ENCODE data around the gene AP1M1. TPM values are rescaled to one million over a fixed set of nuclear protein-coding genes. Genes with fewer than 3 reads are reported as not detected.

Gene AP1M1
- total RNA-seq = 10 to 100 TPM; 45.7 to 87.7 (median 62.5) TPM

DNA sequence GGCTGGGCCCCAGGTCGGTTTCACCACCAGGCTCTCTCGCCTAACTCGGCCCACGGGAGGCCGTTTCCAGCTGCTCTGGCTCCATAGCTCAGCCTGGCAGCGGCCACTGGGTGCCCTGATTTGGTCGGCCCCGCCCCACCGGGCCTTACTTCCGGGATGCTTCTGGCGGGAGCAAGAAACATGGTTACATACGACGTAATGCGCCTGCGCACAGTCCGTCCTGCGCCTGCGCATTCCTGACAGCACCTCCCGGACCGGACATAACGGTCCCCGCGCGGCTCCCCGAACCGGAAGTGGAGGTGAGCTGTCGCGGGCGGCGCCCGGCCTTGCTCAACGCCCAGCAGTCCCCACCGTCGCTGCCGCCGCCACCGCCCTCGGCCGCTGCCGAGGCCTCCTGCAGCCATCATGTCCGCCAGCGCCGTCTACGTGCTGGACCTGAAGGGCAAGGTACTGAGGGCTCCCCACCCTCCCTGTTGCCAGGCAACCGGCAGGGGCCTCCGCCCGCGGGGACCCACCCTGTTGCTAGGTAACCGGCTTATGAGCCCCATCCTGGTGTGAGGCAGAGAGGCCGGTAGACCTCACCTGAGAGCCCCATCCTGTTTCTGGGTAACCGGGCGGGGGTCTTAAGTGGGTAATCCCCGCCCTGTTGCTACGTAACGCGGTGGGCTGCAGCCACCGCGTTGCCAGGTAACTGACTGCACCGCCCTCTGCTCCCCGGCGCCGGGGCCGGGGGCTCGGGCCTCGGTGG is at the start of gene AP1M1:
TSS of gene AP1M1 (plus strand) at position 290 of the 748 bp plus-strand sequence. CDS start at position 406, 116 bp downstream.
- ATAC-seq (ENCODE audit: low FRiP score in 2 of 2) (peak; percentile 94), DNase-seq (peak; percentile 98 to 99)
- Histone ChIP-seq H3K36me3 (peaks cover 0 to 34% (median 16%) of the 10 kb centered on the region in 4 donors), H3K9me3 (no peaks in the 10 kb centered on the region), H3K4me1 (peaks cover 31 to 38% (median 35%) of the 10 kb centered on the region in 4 donors), H3K27me3 (no peaks in the 10 kb centered on the region), H3K4me3 (peak within 1 kb of the TSS; percentile 71 to 100 (median 88)), H3K27ac (peak within 1 kb of the TSS; percentile 73 to 91 (median 88))
- TF ChIP-seq, protein P1, sequence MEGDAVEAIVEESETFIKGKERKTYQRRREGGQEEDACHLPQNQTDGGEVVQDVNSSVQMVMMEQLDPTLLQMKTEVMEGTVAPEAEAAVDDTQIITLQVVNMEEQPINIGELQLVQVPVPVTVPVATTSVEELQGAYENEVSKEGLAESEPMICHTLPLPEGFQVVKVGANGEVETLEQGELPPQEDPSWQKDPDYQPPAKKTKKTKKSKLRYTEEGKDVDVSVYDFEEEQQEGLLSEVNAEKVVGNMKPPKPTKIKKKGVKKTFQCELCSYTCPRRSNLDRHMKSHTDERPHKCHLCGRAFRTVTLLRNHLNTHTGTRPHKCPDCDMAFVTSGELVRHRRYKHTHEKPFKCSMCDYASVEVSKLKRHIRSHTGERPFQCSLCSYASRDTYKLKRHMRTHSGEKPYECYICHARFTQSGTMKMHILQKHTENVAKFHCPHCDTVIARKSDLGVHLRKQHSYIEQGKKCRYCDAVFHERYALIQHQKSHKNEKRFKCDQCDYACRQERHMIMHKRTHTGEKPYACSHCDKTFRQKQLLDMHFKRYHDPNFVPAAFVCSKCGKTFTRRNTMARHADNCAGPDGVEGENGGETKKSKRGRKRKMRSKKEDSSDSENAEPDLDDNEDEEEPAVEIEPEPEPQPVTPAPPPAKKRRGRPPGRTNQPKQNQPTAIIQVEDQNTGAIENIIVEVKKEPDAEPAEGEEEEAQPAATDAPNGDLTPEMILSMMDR (IDR thresholded peaks at IDR 0.05) = peak in 2 of 6 experiments; percentile 23 to 25
- peak; percentile 68 to 81 for TF ChIP-seq POLR2AphosphoS5 (IDR thresholded peaks at IDR 0.05)
- no peak for TF ChIP-seq EP300 (IDR thresholded peaks at IDR 0.05)
- TF ChIP-seq POLR2A (IDR thresholded peaks at IDR 0.05) = peak in 2 of 4 donors; percentile 20 to 58
- WGBS, 2 donors = 0 to 1% methylated on average over 1 to 25 of the region's 65 CpGs

DNA sequence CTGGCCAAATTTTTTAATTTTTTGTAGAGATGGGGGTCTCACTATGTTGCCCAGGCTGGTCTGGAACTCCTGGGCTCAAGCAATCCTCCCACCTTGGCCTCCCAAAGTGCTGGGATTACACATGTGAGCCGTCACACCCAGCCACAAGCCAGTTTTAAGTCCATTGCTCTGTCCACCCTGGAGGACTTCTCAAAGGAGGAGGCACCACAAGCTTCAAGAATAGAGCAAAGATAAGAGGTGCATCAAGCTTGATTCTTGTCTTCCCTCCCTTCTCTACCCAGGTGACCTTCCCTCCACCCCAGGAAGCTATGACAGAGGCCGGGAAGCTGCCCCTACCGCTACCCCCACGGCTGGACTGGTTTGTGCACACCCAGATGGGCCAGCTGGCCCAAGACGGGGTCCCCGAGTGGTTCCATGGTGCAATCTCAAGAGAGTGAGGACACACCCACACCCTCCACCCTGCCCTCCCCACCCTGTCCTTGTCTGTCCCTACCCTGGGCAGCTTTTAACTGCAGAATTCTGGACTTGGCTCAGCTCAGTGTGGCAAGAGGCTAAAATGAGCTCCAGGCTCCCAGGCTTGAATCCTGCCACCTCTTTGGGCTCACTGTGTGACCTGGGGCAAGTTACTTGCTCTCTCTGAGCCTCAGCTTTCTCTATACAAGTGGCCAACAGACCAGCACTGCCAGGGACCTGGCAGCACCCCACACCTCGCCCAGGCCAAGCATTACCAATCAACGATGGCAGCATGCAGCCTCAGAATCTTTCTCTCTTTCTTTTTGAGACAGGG is 49.1 kb upstream of the AP1M1 start:
- TF ChIP-seq, protein P1 (IDR thresholded peaks at IDR 0.05) = no peak
- TF ChIP-seq POLR2AphosphoS5 (IDR thresholded peaks at IDR 0.05) (no peak), EP300 (IDR thresholded peaks at IDR 0.05) (no peak), POLR2A (IDR thresholded peaks at IDR 0.05) (no peak)
- DNase-seq (no peak), ATAC-seq (ENCODE audit: low FRiP score in 2 of 2) (no peak)
- H3K4me1 ChIP-seq = peaks cover 0 to 10% (median 3%) of the 10 kb centered on the region in 4 donors
- no peaks in the 10 kb centered on the region for H3K9me3 ChIP-seq
- WGBS, 2 donors = 67 to 76% methylated on average over 8 of the region's 8 CpGs
- peaks cover 0 to 8% (median 0%) of the 10 kb centered on the region in 4 donors for H3K36me3 ChIP-seq
- H3K4me3 ChIP-seq = no peak overlapping the region
- H3K27ac ChIP-seq = peak overlapping the region in 3 of 4 donors; percentile 67 to 79 (median 78)
- no peaks in the 10 kb centered on the region for H3K27me3 ChIP-seq

DNA sequence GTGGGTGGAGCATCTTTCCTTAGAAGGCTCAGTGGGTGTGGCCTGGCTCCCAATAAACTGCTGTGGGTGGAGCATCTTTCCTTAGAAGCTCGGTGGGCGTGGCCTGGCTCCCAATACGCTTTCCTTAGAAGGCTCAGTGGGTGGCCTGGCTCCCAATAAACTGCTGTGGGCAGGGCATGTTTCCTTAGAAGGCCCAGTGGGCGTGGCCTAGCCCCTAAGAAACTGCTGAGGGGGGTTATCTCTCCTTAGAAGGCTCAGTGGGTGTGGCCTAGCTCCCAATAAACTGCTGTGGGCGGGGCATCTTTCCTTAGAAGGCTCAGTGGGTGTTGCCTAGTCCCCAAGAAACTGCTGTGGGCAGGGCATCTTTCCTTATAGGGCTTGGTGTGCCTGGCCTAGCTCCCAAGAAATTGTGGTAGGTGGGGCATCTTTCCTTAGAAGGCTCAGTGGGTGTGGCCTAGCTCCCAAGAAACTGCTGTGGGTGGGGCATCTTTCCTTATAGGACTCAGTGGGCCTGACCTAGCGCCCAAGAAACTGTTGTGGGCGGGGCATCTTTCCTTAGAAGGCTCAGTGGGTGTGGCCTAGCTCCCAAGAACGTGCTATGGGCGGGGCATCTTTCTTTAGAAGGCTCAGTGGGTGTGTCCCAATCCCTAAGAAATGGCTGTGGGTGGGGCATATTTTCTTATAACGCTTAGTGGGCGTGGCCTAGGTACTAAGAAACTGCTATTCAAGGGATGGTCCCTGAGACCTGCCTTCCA is 44.0 kb upstream of the AP1M1 start:
- ATAC-seq (ENCODE audit: low FRiP score in 2 of 2) (no peak), DNase-seq (no peak)
- Histone ChIP-seq H3K4me3 (no peak overlapping the region), H3K4me1 (peaks cover 0 to 2% (median 0%) of the 10 kb centered on the region in 4 donors), H3K36me3 (peaks cover 0 to 14% (median 4%) of the 10 kb centered on the region in 4 donors), H3K27me3 (no peaks in the 10 kb centered on the region), H3K9me3 (no peaks in the 10 kb centered on the region), H3K27ac (no peak overlapping the region)
- 81 to 86% methylated on average over 6 to 11 of the region's 11 CpGs for WGBS, 2 donors
- TF ChIP-seq POLR2AphosphoS5 (IDR thresholded peaks at IDR 0.05) = no peak
- no peak for TF ChIP-seq POLR2A (IDR thresholded peaks at IDR 0.05)
- TF ChIP-seq, protein P1 (IDR thresholded peaks at IDR 0.05) = no peak

DNA sequence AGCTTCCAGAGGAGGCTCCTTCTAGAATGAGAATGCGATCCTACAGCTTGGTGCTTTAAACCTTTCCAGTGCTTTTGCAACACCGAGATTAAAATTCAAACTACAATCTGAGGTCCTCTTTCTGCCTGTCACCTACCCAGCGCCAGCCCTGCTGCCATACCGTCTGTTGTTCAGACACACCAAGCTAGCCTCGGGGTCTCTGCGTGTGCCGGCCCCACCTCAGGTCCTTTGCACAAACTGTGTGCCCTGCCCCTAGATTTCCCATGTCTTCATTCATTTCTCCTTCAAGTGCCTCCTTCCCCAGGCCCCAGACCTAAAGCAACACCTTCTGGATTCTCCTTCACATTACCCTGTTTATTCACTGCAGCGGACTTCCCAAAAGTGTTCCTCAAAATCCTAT is 43.2 kb upstream of the AP1M1 start:
- no peak for DNase-seq
- 94 to 99% methylated on average over 8 of the region's 8 CpGs for WGBS, 2 donors
- no peak overlapping the region for H3K4me3 ChIP-seq
- peaks cover 0 to 14% (median 4%) of the 10 kb centered on the region in 4 donors for H3K36me3 ChIP-seq
- H3K27me3 ChIP-seq = no peaks in the 10 kb centered on the region
- no peaks in the 10 kb centered on the region for H3K9me3 ChIP-seq
- no peak for ATAC-seq (ENCODE audit: low FRiP score in 2 of 2)
- H3K4me1 ChIP-seq = no peaks in the 10 kb centered on the region
- no peak overlapping the region for H3K27ac ChIP-seq
- TF ChIP-seq, protein P1 (IDR thresholded peaks at IDR 0.05) = no peak
- no peak for TF ChIP-seq POLR2AphosphoS5 (IDR thresholded peaks at IDR 0.05)
- no peak for TF ChIP-seq EP300 (IDR thresholded peaks at IDR 0.05)
- TF ChIP-seq POLR2A (IDR thresholded peaks at IDR 0.05) = no peak
